Activated naive CD8-positive, alpha-beta T cell treated with anti-CD3 and anti-CD28 coated beads, Interleukin-2, amount 10 ng/mL, durations not matched to agents 7 days and 5 days (primary cell): ENCODE results near the gene VIT. TPM values are rescaled to one million over a fixed set of nuclear protein-coding genes. Genes with fewer than 3 reads are reported as not detected.

Experiments
- ATAC-seq: fragments of 150-1000 bp; cut with Tn5 transposase; one replicate; pipeline ENCODE4 v1.10.0; 2021; ENCODE audit warnings: low read depth, moderate library complexity
- POLR2A ChIA-PET: fragments of 350-600 bp; sonication (Branson Sonifier 250); formaldehyde crosslinking; loops from one replicate; lab custom pipeline; 2021; ENCODE audit warnings: antibody characterized with exemption; lab: Charles Lee
- DNase-seq: peaks from one replicate; pipeline ENCODE4 v3.0.0; 2021
- H3K27ac Mint-ChIP-seq: one replicate; pipeline ENCODE4 v1.8.0; 2022; ENCODE audit warnings: mild to moderate bottlenecking, mixed read lengths
- H3K27me3 Mint-ChIP-seq: one replicate; pipeline ENCODE4 v1.8.0; 2022; ENCODE audit warnings: mild to moderate bottlenecking, moderate library complexity, mixed read lengths
- H3K36me3 Mint-ChIP-seq: one replicate; pipeline ENCODE4 v1.8.0; 2021; ENCODE audit warnings: mild to moderate bottlenecking, mixed read lengths
- H3K4me1 Mint-ChIP-seq: one replicate; pipeline ENCODE4 v1.8.0; 2021; ENCODE audit warnings: mixed read lengths
- H3K4me3 Mint-ChIP-seq: one replicate; pipeline ENCODE4 v1.8.0; 2022; ENCODE audit warnings: mild to moderate bottlenecking, moderate library complexity, mixed read lengths
- H3K9me3 Mint-ChIP-seq: one replicate; pipeline ENCODE4 v1.8.0; 2021; ENCODE audit warnings: mixed read lengths
- total RNA-seq, 2 experiments: library from RNA; stranded (reverse); gene quantifications; one replicate each; pipeline ENCODE4 v1.2.3, GENCODE V29; 2021

The VIT gene, protein sequence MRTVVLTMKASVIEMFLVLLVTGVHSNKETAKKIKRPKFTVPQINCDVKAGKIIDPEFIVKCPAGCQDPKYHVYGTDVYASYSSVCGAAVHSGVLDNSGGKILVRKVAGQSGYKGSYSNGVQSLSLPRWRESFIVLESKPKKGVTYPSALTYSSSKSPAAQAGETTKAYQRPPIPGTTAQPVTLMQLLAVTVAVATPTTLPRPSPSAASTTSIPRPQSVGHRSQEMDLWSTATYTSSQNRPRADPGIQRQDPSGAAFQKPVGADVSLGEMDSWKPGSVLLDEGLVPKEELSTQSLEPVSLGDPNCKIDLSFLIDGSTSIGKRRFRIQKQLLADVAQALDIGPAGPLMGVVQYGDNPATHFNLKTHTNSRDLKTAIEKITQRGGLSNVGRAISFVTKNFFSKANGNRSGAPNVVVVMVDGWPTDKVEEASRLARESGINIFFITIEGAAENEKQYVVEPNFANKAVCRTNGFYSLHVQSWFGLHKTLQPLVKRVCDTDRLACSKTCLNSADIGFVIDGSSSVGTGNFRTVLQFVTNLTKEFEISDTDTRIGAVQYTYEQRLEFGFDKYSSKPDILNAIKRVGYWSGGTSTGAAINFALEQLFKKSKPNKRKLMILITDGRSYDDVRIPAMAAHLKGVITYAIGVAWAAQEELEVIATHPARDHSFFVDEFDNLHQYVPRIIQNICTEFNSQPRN
- total RNA-seq: not detected

DNA sequence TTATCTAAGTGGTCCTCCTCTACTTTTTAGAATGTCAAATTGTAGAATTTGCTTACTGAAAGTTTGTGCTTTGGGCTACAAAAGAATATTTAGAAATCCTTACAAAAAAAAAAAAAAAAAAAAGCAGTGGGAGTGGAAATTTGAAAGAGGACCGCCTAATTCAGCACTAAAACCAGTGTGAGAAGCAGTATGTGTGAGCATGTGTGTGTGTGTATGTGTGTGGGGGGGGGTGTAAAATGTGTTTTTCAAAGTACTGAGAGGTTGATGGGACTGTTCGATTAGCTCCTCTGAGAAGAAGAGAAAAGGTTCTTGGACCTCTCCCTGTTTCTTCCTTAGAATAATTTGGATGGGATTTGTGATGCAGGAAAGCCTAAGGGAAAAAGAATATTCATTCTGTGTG, at the start of gene VIT:
VIT (plus strand) TSS at position 175 of the 400 bp plus-strand sequence. CDS start 19,664 bp downstream, outside the sequence.
- Mint-ChIP-seq H3K36me3 (no peaks in the 10 kb centered on the region), H3K9me3 (no peaks in the 10 kb centered on the region), H3K27me3 (peaks cover 18% of the 10 kb centered on the region), H3K4me1 (no peaks in the 10 kb centered on the region), H3K27ac (no peak within 1 kb of the TSS), H3K4me3 (no peak within 1 kb of the TSS)
- ATAC-seq (no peak), DNase-seq (no peak)
- POLR2A ChIA-PET: no interaction called here

DNA sequence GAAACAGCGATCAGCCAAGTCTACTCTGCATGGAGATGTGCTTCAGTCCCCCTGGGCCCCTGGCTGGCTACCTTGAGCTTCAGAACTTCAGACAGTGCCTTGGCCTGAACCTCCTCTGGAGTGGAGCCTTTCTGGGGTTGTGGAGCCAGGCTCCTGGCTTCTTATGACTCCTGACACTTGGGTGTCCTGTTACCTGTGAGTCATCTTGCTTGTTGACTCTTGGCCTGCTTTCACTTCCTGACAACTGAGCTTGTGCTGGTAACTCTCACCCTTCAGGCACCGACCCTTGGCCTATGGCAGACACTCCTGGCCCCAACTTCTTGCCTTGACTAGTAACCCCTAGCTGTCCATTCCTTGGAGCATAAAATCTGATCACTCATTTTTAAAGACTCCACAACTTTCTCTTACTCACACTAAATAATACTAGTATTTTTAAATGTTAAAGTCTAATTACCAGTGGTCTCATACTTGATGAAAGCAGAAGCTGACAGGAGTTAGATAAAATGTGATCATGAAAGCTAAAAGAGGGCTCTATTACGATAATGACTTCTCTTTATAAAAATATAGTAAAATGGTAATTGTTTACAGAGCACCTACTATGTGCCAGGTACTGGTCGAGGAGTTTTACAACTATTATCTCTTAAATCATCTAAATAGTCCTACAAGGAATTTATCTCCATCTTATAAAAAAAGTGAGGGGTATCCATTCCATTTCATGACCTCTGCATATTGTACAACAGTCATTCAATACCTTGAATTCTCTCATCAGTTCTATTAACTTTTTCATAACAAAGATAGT, 46.3 kb upstream of the VIT start:
- POLR2A ChIA-PET: no interaction called here
- no peak overlapping the region for H3K4me3 Mint-ChIP-seq
- H3K4me1 Mint-ChIP-seq: no peaks in the 10 kb centered on the region
- H3K27ac Mint-ChIP-seq: no peak overlapping the region
- H3K36me3 Mint-ChIP-seq: no peaks in the 10 kb centered on the region
- no peaks in the 10 kb centered on the region for H3K27me3 Mint-ChIP-seq
- DNase-seq (no peak), ATAC-seq (peak; percentile 47)
- no peaks in the 10 kb centered on the region for H3K9me3 Mint-ChIP-seq

DNA sequence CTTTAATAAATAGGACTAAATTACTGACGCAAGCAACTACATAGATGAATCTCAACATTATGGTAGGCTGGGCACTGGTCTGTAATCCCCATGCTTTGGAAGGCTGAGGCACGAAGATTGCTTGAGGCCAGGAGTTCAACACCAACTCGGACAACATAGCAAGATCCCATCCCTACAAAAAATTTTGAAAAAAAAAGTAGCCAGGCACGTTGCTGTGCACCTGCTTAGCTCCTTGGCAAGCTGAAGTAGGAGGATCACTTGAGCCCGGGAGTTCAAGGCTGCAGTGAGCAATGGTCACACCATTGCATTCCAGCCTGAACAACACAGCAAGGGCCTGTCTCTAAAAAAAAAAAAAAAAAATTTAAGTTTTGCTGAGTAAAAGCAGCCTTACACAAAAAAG, 43.4 kb upstream of the VIT start:
- POLR2A ChIA-PET: no interaction called here
- ATAC-seq (no peak), DNase-seq (no peak)
- Mint-ChIP-seq H3K9me3 (no peaks in the 10 kb centered on the region), H3K27me3 (no peaks in the 10 kb centered on the region), H3K4me3 (no peak overlapping the region), H3K36me3 (no peaks in the 10 kb centered on the region), H3K4me1 (no peaks in the 10 kb centered on the region), H3K27ac (no peak overlapping the region)

DNA sequence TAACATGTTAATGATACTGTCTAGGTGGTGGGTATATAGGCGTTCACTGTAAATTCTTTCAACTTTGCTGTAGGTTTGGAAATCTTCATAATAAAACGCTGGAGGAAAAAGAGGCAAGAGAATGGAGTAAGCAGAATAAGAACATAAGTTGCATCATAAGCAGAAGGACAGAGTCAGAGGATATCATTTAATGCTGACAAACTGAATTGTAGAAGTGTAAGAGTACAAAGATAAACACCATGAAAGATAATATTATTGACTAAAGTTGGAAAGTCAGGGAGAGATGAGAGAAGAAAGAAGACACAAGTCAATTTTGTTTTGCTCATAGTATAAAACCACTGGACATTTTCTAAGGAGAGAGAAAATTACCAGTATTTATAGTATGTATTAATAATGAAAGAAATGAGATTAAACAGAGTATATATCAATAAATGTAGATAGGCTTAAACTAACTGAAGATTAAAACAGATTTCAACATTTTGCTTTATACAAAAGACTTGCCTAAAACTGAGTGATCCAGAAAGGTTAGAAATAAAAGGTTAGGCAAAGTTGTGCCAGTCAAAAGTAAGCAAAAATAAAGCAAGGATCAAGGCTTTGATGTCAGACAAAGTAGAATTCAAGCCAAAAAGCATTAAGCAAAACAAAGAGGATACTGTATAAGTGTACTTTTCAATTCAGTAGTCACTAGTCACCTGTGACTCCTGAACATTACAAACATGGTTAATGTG, 42.4 kb upstream of the VIT start:
- no peak for DNase-seq
- H3K27ac Mint-ChIP-seq: no peak overlapping the region
- no peak overlapping the region for H3K4me3 Mint-ChIP-seq
- H3K9me3 Mint-ChIP-seq: no peaks in the 10 kb centered on the region
- no peaks in the 10 kb centered on the region for H3K4me1 Mint-ChIP-seq
- H3K36me3 Mint-ChIP-seq: no peaks in the 10 kb centered on the region
- POLR2A ChIA-PET: no interaction called here
- no peak for ATAC-seq
- H3K27me3 Mint-ChIP-seq: no peaks in the 10 kb centered on the region

DNA sequence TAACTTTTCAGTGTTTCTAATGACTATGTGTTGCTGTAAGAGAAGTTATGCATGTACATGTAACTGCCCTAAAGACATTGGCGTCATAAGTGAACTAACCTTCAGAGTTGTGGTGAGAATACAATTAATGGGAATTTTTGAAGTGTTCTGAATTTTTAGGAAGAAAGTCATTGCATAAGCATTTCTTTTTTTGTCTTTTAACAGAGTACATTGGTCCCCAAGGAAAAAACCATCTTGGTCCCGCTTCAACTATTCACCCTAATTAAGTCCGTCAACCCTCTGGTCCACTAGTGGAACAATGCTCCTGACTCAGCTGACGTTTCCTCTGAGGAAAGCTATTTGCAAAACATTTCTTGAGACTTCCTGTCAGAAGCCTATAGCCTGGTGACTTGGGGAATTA, 41.1 kb upstream of the VIT start:
- DNase-seq: no peak
- H3K27me3 Mint-ChIP-seq: no peaks in the 10 kb centered on the region
- H3K9me3 Mint-ChIP-seq: no peaks in the 10 kb centered on the region
- no peak overlapping the region for H3K27ac Mint-ChIP-seq
- POLR2A ChIA-PET: no interaction called here
- no peak for ATAC-seq
- no peaks in the 10 kb centered on the region for H3K36me3 Mint-ChIP-seq
- H3K4me3 Mint-ChIP-seq: no peak overlapping the region
- no peaks in the 10 kb centered on the region for H3K4me1 Mint-ChIP-seq

DNA sequence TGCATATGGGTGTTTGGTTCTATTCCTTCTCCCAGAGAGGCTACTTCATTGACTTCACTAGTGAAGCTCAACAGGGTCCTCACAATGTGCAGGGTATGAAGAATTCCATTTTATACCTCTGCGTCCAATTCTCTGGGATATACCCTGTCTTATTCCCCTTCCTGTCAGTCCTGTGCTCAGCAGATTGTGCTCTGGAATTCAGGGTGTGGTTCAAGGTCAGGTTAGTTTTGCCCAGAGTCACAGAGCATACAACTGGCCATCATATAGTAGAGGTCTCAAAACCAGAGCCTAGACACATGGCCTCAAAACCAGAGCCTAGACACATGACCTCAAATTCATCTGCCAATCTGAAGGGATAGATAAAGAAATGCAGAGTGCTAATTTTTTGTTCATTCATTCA, 38.8 kb upstream of the VIT start:
- Mint-ChIP-seq H3K27ac (no peak overlapping the region), H3K4me3 (no peak overlapping the region), H3K4me1 (no peaks in the 10 kb centered on the region), H3K36me3 (no peaks in the 10 kb centered on the region), H3K9me3 (no peaks in the 10 kb centered on the region), H3K27me3 (no peaks in the 10 kb centered on the region)
- ATAC-seq (no peak), DNase-seq (no peak)
- POLR2A ChIA-PET: no interaction called here

DNA sequence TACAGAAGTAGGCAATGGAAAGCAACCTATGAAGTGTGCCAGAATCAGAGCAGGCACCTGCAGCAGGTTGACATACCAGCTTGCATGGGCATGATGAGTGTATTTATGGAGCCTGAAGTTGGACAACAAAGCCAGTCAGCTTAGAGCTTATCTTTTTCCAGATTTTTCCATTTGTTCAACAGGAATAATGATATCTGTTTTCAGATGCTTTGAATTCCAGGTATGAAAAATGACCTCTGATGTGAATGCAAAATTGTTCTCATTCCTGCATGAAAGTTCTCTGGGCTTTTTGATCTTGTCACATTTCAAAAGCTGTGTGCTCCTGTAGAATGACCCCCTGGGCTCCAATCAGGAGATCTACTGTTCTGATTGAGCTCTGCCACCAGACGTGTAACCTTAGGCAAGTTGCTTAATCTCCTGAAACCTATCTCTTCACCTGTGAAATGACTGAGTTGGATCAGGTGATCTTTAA, 38.2 kb upstream of the VIT start:
- DNase-seq: no peak
- POLR2A ChIA-PET: no interaction called here
- H3K4me1 Mint-ChIP-seq: no peaks in the 10 kb centered on the region
- no peaks in the 10 kb centered on the region for H3K36me3 Mint-ChIP-seq
- no peak overlapping the region for H3K4me3 Mint-ChIP-seq
- H3K27ac Mint-ChIP-seq: no peak overlapping the region
- H3K9me3 Mint-ChIP-seq: no peaks in the 10 kb centered on the region
- no peaks in the 10 kb centered on the region for H3K27me3 Mint-ChIP-seq
- ATAC-seq: no peak

DNA sequence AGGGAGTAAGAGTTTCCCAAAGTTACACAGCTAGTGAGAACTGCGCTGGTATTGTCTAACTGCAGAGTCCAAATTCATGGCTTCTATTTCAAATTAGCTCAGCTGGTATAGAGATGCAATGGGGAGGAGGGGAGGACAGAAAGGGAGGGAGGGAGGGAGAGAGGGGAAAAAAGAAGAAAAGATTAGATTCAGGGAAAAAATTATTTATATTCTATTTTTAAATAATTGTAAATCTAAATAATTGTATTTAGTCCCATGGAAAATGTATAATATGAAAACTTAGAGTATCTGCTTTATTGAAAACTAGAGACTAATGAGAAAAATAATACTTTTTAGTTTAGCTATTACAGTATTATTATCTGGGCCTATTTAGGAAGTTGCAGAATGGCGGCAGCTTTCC, 37.3 kb upstream of the VIT start:
- DNase-seq: no peak
- Mint-ChIP-seq H3K36me3 (no peaks in the 10 kb centered on the region), H3K4me3 (no peak overlapping the region), H3K4me1 (no peaks in the 10 kb centered on the region), H3K27ac (no peak overlapping the region), H3K27me3 (no peaks in the 10 kb centered on the region), H3K9me3 (no peaks in the 10 kb centered on the region)
- POLR2A ChIA-PET: no interaction called here
- ATAC-seq: no peak

DNA sequence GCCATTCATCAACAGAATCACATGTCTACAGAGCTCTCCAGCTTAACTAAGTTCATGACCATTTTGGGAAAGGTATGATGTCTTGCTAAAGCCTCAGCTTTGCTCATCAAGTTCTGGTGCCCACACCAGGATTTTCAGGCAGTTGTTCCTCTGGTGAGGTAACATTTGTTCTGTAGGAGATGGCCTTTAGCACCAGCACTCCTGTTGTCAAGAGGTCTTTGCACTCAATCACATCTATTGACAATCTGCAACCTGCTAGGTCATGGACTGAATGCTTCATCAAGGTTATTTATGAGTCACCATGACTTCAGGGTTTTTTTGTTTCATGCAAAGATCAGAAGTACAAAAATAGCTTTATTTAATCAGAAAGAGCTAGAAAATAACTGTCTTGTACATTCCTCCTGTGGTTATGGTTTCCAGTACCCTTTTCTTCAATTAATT, 36.6 kb upstream of the VIT start:
- H3K9me3 Mint-ChIP-seq: no peaks in the 10 kb centered on the region
- DNase-seq (no peak), ATAC-seq (no peak)
- H3K4me1 Mint-ChIP-seq: no peaks in the 10 kb centered on the region
- no peak overlapping the region for H3K4me3 Mint-ChIP-seq
- POLR2A ChIA-PET: no interaction called here
- H3K27me3 Mint-ChIP-seq: no peaks in the 10 kb centered on the region
- no peak overlapping the region for H3K27ac Mint-ChIP-seq
- H3K36me3 Mint-ChIP-seq: no peaks in the 10 kb centered on the region

DNA sequence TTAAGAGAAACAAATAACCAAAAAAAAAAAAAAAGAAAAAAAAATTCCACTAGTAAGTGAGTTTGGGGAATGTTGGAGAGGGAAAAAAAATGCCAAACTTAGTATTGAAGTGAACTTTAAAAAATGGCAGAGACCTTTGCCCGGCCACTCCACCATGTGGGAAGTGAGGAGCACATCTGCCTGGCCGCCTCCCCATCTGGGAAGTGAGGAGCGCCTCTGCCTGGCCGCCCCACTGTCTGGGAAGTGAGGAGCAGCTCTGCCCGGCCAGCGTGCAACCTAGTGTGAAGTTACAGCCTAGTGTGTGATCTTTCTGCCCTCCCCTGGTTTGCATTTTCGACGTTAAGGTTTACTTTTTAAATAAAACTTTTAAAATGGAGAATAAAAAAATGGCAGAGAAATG, 33.9 kb upstream of the VIT start:
- ATAC-seq (no peak), DNase-seq (no peak)
- H3K4me3 Mint-ChIP-seq: no peak overlapping the region
- no peaks in the 10 kb centered on the region for H3K27me3 Mint-ChIP-seq
- POLR2A ChIA-PET: no interaction called here
- H3K36me3 Mint-ChIP-seq: no peaks in the 10 kb centered on the region
- H3K4me1 Mint-ChIP-seq: no peaks in the 10 kb centered on the region
- no peaks in the 10 kb centered on the region for H3K9me3 Mint-ChIP-seq
- H3K27ac Mint-ChIP-seq: no peak overlapping the region

DNA sequence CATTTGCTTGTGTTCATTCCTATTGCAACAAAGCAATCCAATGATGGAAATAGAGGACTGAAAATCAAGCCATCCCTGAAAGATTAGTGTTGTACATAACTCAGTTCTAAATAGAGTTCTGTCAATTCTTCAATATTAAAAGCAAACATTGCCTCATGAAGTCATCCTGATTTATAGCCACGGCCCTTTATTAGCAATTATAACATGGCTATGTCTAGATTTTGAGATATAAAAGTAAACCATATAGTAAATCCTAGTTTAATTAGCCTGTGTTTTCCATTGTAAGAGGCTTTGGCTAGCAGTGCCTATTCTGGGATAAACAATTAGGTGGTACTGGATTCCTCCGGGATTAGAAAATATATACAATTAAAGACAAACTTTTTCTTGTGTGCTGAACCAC, 33.2 kb upstream of the VIT start:
- DNase-seq (no peak), ATAC-seq (no peak)
- POLR2A ChIA-PET: no interaction called here
- no peaks in the 10 kb centered on the region for H3K4me1 Mint-ChIP-seq
- H3K4me3 Mint-ChIP-seq: no peak overlapping the region
- H3K27me3 Mint-ChIP-seq: no peaks in the 10 kb centered on the region
- no peaks in the 10 kb centered on the region for H3K9me3 Mint-ChIP-seq
- no peaks in the 10 kb centered on the region for H3K36me3 Mint-ChIP-seq
- H3K27ac Mint-ChIP-seq: no peak overlapping the region

DNA sequence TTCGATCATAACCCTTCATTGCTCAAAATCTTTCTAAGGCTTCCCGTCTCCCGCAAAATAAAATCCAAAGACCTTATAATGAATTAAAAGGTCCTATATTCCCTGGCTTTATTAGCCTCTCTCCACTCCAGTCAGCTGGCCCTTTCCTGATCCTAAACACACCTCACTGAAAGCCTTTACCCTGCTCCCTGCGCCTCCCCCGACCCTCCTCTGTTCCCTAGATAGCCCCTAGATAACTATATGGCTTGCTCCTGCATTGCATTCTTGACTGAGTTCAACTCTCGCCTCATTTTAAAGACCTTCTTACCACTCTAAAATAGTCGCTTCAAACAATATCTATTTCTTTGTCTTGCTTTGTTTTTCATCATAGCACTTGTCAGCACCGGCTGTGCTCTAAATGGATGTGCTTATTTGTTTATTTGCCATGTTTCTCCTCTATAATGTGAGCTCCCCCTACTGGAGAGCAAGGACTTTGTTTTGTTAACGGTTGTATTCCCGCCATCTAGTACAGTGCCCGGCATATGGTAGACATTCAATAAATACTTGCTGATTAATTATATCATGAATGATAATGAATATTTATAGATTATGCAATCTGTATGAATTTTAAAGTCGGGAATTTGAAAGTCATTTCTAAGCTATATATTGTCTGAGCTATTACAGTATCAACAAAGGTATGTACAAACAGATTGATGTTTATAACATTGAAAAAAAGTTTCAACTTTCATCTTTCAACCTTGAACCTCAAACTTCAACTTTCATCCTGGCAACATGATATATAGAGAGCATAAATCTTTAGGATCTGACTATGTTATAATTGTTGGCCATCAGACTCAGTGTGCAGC, 32.4 kb upstream of the VIT start:
- H3K4me3 Mint-ChIP-seq: no peak overlapping the region
- no peaks in the 10 kb centered on the region for H3K4me1 Mint-ChIP-seq
- H3K9me3 Mint-ChIP-seq: no peaks in the 10 kb centered on the region
- H3K27me3 Mint-ChIP-seq: no peaks in the 10 kb centered on the region
- ATAC-seq (peak; percentile 56), DNase-seq (no peak)
- H3K27ac Mint-ChIP-seq: no peak overlapping the region
- no peaks in the 10 kb centered on the region for H3K36me3 Mint-ChIP-seq
- POLR2A ChIA-PET: no interaction called here
